SK-N-SH (cell line): ENCODE data around the gene C17orf67. TPM values are rescaled to one million over a fixed set of nuclear protein-coding genes. Genes with fewer than 3 reads are reported as not detected.

Experiments used
- CTCF ChIA-PET: fragments of 300-600, 350-600 bp; formaldehyde crosslinking; extraction: SDS; loops from one replicate; lab custom pipeline; 2021; lab: Yijun Ruan, JAX
- POLR2A ChIA-PET: fragments of 350-600 bp; sonication (Branson Sonifier 250); formaldehyde crosslinking; extraction: SDS; loops from one replicate; lab custom pipeline; 2020; ENCODE audit warnings: antibody characterized with exemption, inconsistent platforms; lab: Yijun Ruan, JAX
- DNase-seq: peaks from one replicate; pipeline ENCODE4 v3.0.0; 2012
- H2AFZ ChIP-seq: fragments of 200-600 bp; sonication (generic); 2 replicates; pipeline ENCODE4 v1.8.1; 2016; ENCODE audit warnings: antibody characterized with exemption, mild to moderate bottlenecking, low read depth
- H3F3A ChIP-seq: fragments of 200-600 bp; sonication (generic); replicated peaks from 2 replicates; pipeline ENCODE3; 2016; ENCODE audit warnings: antibody characterized with exemption, mild to moderate bottlenecking; ENCODE audit not compliant: insufficient read depth
- H3K27ac ChIP-seq, 2 experiments: fragments of 200-500 bp in 1 of 2; fragments of 200-600 bp in 1 of 2; sonication (Bioruptor generic) in 1 of 2; sonication (generic), shearing (Covaris generic) in 1 of 2; 2 replicates each; pipeline versions ENCODE4 v1.5.1 to v1.6.1; 2014 to 2016; ENCODE audit warnings: low read depth in 2 of 2, inconsistent platforms in 1 of 2, low read length in 1 of 2, mild to moderate bottlenecking in 1 of 2, mixed read lengths in 1 of 2
- H3K27me3 ChIP-seq: fragments of 200-600 bp; sonication (generic), shearing (Covaris generic); 2 replicates; pipeline ENCODE4 v1.6.1; 2016; ENCODE audit warnings: mixed run types; ENCODE audit not compliant: insufficient read depth
- H3K36me3 ChIP-seq, 2 experiments: fragments of 200-500 bp in 1 of 2; fragments of 200-600 bp in 1 of 2; sonication (Bioruptor generic) in 1 of 2; sonication (generic) in 1 of 2; replicated peaks in 1 of 2; 2 replicates each; pipeline versions ENCODE3 to v1.5.1; 2014 to 2016; ENCODE audit warnings: low read length in 1 of 2, mild to moderate bottlenecking in 1 of 2; ENCODE audit not compliant: insufficient read depth in 2 of 2, control insufficient read depth in 1 of 2
- H3K4me1 ChIP-seq, 2 experiments: fragments of 200-500 bp in 1 of 2; fragments of 200-600 bp in 1 of 2; sonication (Bioruptor generic) in 1 of 2; sonication (generic), shearing (Covaris generic) in 1 of 2; 2 replicates each; pipeline versions ENCODE4 v1.5.1 to v1.6.1; 2014 to 2016; ENCODE audit warnings: low read depth in 1 of 2, low read length in 1 of 2, mixed run types in 1 of 2; ENCODE audit not compliant: insufficient read depth in 2 of 2, control insufficient read depth in 1 of 2
- H3K4me2 ChIP-seq: fragments of 200-600 bp; sonication (generic), shearing (Covaris generic); 2 replicates; pipeline ENCODE4 v1.6.1; 2017; ENCODE audit warnings: mixed run types
- H3K4me3 ChIP-seq, 2 experiments: fragments of 200-500 bp in 1 of 2; fragments of 200-600 bp in 1 of 2; sonication (Bioruptor generic) in 1 of 2; sonication (generic), shearing (Covaris generic) in 1 of 2; 2 replicates each; pipeline versions ENCODE4 v1.5.1 to v1.8.1; 2014 to 2016; ENCODE audit warnings: low read depth in 2 of 2, inconsistent platforms in 1 of 2, low read length in 1 of 2, mild to moderate bottlenecking in 1 of 2, mixed read lengths in 1 of 2, moderate library complexity in 1 of 2
- H3K79me2 ChIP-seq: fragments of 200-600 bp; sonication (generic); 2 replicates; pipeline ENCODE4 v1.8.1; 2017; ENCODE audit warnings: mild to moderate bottlenecking; ENCODE audit not compliant: insufficient read depth
- H3K9ac ChIP-seq: fragments of 200-600 bp; sonication (generic); 2 replicates; pipeline ENCODE4 v1.6.1; 2017; ENCODE audit warnings: mixed run types
- H3K9me2 ChIP-seq: fragments of 200-600 bp; sonication (generic); 2 replicates; pipeline ENCODE4 v1.6.1; 2017; ENCODE audit warnings: mixed run types
- H3K9me3 ChIP-seq: fragments of 200-600 bp; sonication (generic); 2 replicates; pipeline ENCODE4 v1.6.1; 2017; ENCODE audit warnings: mixed run types, mild to moderate bottlenecking, moderate library complexity
- H4K20me1 ChIP-seq: fragments of 200-600 bp; sonication (generic); 2 replicates; pipeline ENCODE4 v1.6.1; 2017; ENCODE audit warnings: mild to moderate bottlenecking, mixed run types; ENCODE audit not compliant: insufficient read depth
- CHD2 ChIP-seq: fragments of 150-350 bp; IDR thresholded peaks from 2 replicates; pipeline ENCODE4 v1.6.1; 2018; ENCODE audit warnings: low read length; ENCODE audit not compliant: partially characterized antibody
- EP300 ChIP-seq, 2 experiments: IDR thresholded peaks; 2 replicates each; pipeline versions ENCODE4 v1.4.0 to v1.6.1; 2012; ENCODE audit warnings: borderline replicate concordance in 1 of 2, low read depth in 1 of 2, low read length in 1 of 2
- EZH2phosphoT487 ChIP-seq: fragments of 200-600 bp; sonication (generic); IDR thresholded peaks from 2 replicates; pipeline ENCODE4 v1.6.1; 2017; ENCODE audit warnings: low read depth, mixed run types, mild to moderate bottlenecking, antibody characterized with exemption, moderate library complexity, borderline replicate concordance
- FOXM1 ChIP-seq: IDR thresholded peaks from 2 replicates; pipeline ENCODE4 v1.4.0; 2012; ENCODE audit warnings: low read depth, mild to moderate bottlenecking
- JUND ChIP-seq: IDR thresholded peaks from 2 replicates; pipeline ENCODE4 v1.4.0; 2012
- NFIC ChIP-seq: IDR thresholded peaks from 2 replicates; pipeline ENCODE4 v1.4.0; 2012; ENCODE audit warnings: borderline replicate concordance
- NRF1 ChIP-seq: IDR thresholded peaks from 2 replicates; pipeline ENCODE4 v1.6.1; 2012; ENCODE audit warnings: low read depth, mild to moderate bottlenecking, low read length
- POLR2AphosphoS5 ChIP-seq: IDR thresholded peaks from 2 replicates; pipeline ENCODE4 v1.6.1; 2012; ENCODE audit warnings: low read depth, low read length
- RCOR1 ChIP-seq: fragments of 150-350 bp; IDR thresholded peaks from 2 replicates; pipeline ENCODE4 v1.6.1; 2017; ENCODE audit warnings: antibody characterized with exemption, low read length
- RFX5 ChIP-seq: IDR thresholded peaks from 2 replicates; pipeline ENCODE4 v1.6.1; 2012; ENCODE audit warnings: mild to moderate bottlenecking, improper control_type of control experiment, low read length
- RXRA ChIP-seq: IDR thresholded peaks from 2 replicates; pipeline ENCODE4 v1.4.0; 2012; ENCODE audit warnings: low read depth, mild to moderate bottlenecking, borderline replicate concordance
- SIN3A ChIP-seq: IDR thresholded peaks from 2 replicates; pipeline ENCODE4 v1.6.1; 2012; ENCODE audit warnings: low read depth, mild to moderate bottlenecking, low read length, moderate library complexity, borderline replicate concordance
- SMC3 ChIP-seq: IDR thresholded peaks from 2 replicates; pipeline ENCODE4 v1.6.1; 2012; ENCODE audit warnings: low read depth, low read length, improper control_type of control experiment
- TAF1 ChIP-seq: IDR thresholded peaks from 2 replicates; pipeline ENCODE4 v1.6.1; 2012; ENCODE audit warnings: low read depth, mild to moderate bottlenecking, low read length, moderate library complexity, borderline replicate concordance
- TCF12 ChIP-seq: IDR thresholded peaks from 2 replicates; pipeline ENCODE4 v1.4.0; 2012
- WGBS: methylation state at CpG from one replicate; pipeline ENCODE4 v1.1.6; 2017; ENCODE audit warnings: low lambda C conversion rate; 5-methylcytosine and 5-hydroxymethylcytosine counted together
- polyA plus RNA-seq, 3 experiments: library from polyadenylated mRNA; depleted of rRNA; stranded (reverse); fragments of >200 nt; gene quantifications; 2 replicates each; pipeline ENCODE4 v1.2.3, GENCODE V29; 2012
- TF ChIP-seq, protein P1 (sequence below): fragments of 150-350 bp; IDR thresholded peaks from 2 replicates; pipeline ENCODE4 v1.6.1; 2017; ENCODE audit warnings: antibody characterized with exemption, low read length, low read depth, borderline replicate concordance
- TF ChIP-seq, protein P2 (sequence below): IDR thresholded peaks from 2 replicates; pipeline ENCODE4 v1.4.0; 2012; ENCODE audit warnings: low read depth, borderline replicate concordance
- TF ChIP-seq, protein P3 (sequence below): fragments of 200-600 bp; sonication (generic); IDR thresholded peaks from 2 replicates; pipeline ENCODE4 v1.6.1; 2017; ENCODE audit warnings: antibody characterized with exemption, mild to moderate bottlenecking, moderate library complexity
- TF ChIP-seq, protein P4 (sequence below): fragments of 150-350 bp; IDR thresholded peaks from 2 replicates; pipeline ENCODE4 v1.6.1; 2016; ENCODE audit warnings: mild to moderate bottlenecking, low read depth, low read length
- TF ChIP-seq, protein P5 (sequence below): IDR thresholded peaks from 2 replicates; pipeline ENCODE4 v1.4.0; 2012; ENCODE audit warnings: low read depth

C17orf67 gene
- polyA plus RNA-seq, 1 of the 3 experiments (the other 2 are of a cell fraction) = 1.7 TPM

DNA sequence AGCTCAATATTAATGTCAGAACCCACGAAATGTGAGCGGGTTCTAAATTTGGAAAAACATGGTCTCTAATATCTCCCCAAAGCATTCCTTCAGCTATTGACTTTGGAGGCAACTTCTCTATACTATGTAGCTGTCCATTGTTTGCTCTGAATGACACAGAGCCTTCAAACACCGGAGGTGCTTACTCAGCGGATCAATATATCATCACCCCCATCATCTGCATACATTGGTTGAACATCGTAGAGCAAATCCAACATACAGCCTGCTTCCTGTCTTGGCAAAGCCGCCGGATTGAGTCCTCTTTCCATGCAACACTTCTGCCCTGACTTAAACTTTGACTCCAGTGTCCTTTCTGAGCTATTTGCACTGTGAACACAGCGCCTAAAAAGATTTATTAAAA lies 61.3 kb downstream of the C17orf67 start:
- CTCF ChIA-PET = interaction anchor here (0.6 to 3.4 kb wide), 5 partner anchors 8 to 179 kb away, joined by 3 to 43 read pairs (median 4); partner anchors contain the start of gene NOG

DNA sequence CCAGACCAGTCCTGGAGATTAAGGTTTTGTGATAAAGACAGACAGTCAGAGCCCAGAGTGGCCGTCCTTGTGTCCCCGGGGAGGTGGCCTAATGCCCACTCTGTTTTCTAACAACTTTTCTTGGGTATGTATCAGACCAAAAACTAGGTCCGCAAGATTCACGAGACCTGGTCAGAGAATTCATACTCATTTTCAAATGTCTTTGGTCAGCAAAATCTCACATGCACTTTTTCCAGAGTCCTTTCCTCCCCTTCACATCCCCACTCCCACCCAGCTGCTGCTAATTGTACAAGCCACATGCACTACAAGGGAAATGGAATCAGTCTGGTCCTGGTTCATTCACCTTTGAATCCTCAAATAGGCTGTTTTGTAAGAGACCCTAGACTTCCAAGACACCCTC lies 61.7 kb downstream of the C17orf67 start:
- H3K27ac ChIP-seq = no peak overlapping the region
- CTCF ChIA-PET = interaction anchor here (1.2 to 3.4 kb wide), 4 partner anchors 9 to 178 kb away, joined by 3 to 43 read pairs (median 5); partner anchors contain the start of gene NOG
- POLR2A ChIA-PET = no interaction called here
- TF ChIP-seq RCOR1 (no peak), RFX5 (no peak), POLR2AphosphoS5 (no peak), NFIC (no peak), RXRA (no peak), JUND (no peak), TAF1 (no peak), EZH2phosphoT487 (no peak), CHD2 (no peak), SMC3 (no peak), TCF12 (no peak)
- TF ChIP-seq, protein P1, sequence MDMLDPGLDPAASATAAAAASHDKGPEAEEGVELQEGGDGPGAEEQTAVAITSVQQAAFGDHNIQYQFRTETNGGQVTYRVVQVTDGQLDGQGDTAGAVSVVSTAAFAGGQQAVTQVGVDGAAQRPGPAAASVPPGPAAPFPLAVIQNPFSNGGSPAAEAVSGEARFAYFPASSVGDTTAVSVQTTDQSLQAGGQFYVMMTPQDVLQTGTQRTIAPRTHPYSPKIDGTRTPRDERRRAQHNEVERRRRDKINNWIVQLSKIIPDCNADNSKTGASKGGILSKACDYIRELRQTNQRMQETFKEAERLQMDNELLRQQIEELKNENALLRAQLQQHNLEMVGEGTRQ = no peak
- TF ChIP-seq, protein P2, sequence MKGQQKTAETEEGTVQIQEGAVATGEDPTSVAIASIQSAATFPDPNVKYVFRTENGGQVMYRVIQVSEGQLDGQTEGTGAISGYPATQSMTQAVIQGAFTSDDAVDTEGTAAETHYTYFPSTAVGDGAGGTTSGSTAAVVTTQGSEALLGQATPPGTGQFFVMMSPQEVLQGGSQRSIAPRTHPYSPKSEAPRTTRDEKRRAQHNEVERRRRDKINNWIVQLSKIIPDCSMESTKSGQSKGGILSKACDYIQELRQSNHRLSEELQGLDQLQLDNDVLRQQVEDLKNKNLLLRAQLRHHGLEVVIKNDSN = no peak
- TF ChIP-seq, protein P3, sequence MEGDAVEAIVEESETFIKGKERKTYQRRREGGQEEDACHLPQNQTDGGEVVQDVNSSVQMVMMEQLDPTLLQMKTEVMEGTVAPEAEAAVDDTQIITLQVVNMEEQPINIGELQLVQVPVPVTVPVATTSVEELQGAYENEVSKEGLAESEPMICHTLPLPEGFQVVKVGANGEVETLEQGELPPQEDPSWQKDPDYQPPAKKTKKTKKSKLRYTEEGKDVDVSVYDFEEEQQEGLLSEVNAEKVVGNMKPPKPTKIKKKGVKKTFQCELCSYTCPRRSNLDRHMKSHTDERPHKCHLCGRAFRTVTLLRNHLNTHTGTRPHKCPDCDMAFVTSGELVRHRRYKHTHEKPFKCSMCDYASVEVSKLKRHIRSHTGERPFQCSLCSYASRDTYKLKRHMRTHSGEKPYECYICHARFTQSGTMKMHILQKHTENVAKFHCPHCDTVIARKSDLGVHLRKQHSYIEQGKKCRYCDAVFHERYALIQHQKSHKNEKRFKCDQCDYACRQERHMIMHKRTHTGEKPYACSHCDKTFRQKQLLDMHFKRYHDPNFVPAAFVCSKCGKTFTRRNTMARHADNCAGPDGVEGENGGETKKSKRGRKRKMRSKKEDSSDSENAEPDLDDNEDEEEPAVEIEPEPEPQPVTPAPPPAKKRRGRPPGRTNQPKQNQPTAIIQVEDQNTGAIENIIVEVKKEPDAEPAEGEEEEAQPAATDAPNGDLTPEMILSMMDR = no peak
- TF ChIP-seq, protein P4, sequence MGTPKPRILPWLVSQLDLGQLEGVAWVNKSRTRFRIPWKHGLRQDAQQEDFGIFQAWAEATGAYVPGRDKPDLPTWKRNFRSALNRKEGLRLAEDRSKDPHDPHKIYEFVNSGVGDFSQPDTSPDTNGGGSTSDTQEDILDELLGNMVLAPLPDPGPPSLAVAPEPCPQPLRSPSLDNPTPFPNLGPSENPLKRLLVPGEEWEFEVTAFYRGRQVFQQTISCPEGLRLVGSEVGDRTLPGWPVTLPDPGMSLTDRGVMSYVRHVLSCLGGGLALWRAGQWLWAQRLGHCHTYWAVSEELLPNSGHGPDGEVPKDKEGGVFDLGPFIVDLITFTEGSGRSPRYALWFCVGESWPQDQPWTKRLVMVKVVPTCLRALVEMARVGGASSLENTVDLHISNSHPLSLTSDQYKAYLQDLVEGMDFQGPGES = no peak

More for the DNA sequence above, 61.3 kb downstream of the C17orf67 start:
- Histone ChIP-seq H3K9me2 (no peaks in the 10 kb centered on the region), H3K4me3 (no peak overlapping the region), H3K36me3 (no peaks in the 10 kb centered on the region), H3K27ac (no peak overlapping the region), H3K9ac (no peak overlapping the region), H3F3A (no peaks in the 10 kb centered on the region), H3K9me3 (no peaks in the 10 kb centered on the region), H3K79me2 (no peaks in the 10 kb centered on the region), H4K20me1 (no peaks in the 10 kb centered on the region), H3K4me1 (no peaks in the 10 kb centered on the region), H2AFZ (no peak overlapping the region), H3K27me3 (no peaks in the 10 kb centered on the region; the same call in 1 of the 2 replicates), H3K4me2 (no peak overlapping the region)
- DNase-seq = no peak
- 67% methylated on average over 8 of the region's 8 CpGs for WGBS
- POLR2A ChIA-PET = no interaction called here
- TF ChIP-seq, protein P5, sequence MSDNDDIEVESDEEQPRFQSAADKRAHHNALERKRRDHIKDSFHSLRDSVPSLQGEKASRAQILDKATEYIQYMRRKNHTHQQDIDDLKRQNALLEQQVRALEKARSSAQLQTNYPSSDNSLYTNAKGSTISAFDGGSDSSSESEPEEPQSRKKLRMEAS = no peak
- TF ChIP-seq TAF1 (no peak), EP300 (IDR thresholded peaks at IDR 0.05; ENCODE audit: borderline replicate concordance in 1 of 2, low read depth in 1 of 2, low read length in 1 of 2) (no peak), FOXM1 (no peak), SIN3A (no peak), RFX5 (no peak), NRF1 (no peak), RXRA (no peak)
- TF ChIP-seq, protein P4 = no peak

More for the DNA sequence above, 61.7 kb downstream of the C17orf67 start:
- Histone ChIP-seq H3K79me2 (no peaks in the 10 kb centered on the region), H3K4me1 (no peaks in the 10 kb centered on the region), H3K27me3 (no peaks in the 10 kb centered on the region; the same call in 1 of the 2 replicates), H4K20me1 (no peaks in the 10 kb centered on the region), H3K4me2 (no peak overlapping the region), H3K4me3 (no peak overlapping the region), H3K36me3 (no peaks in the 10 kb centered on the region), H3F3A (no peaks in the 10 kb centered on the region), H3K9ac (no peak overlapping the region), H3K9me2 (no peaks in the 10 kb centered on the region), H2AFZ (no peak overlapping the region), H3K9me3 (no peaks in the 10 kb centered on the region)
- 91% methylated on average over 2 of the region's 4 CpGs for WGBS
- no peak for DNase-seq
